Neural cell (in vitro differentiated cells): ENCODE measurements around the gene TSPAN18. TPM values are rescaled to one million over a fixed set of nuclear protein-coding genes. Genes with fewer than 3 reads are reported as not detected.

ENCODE experiments used
- H2AFZ ChIP-seq: fragments of 200-600, 300-800 bp; sonication (generic), shearing (Covaris generic); 2 replicates; pipeline ENCODE4 v1.6.0; 2014; ENCODE audit warnings: low read depth, mild to moderate bottlenecking, antibody characterized with exemption, low read length, moderate library complexity
- H3F3A ChIP-seq: fragments of 200-600 bp; shearing (Covaris generic); 2 replicates; pipeline ENCODE4 v1.6.1; 2016; ENCODE audit warnings: mild to moderate bottlenecking, moderate library complexity, mixed read lengths, antibody characterized with exemption, low read length; ENCODE audit not compliant: insufficient read depth, poor library complexity, severe bottlenecking
- H3K27ac ChIP-seq: fragments of 200-600, 300-800 bp; sonication (generic), shearing (Covaris generic); 2 replicates; pipeline ENCODE4 v1.5.1; 2014; ENCODE audit warnings: mild to moderate bottlenecking, low read length, moderate library complexity
- H3K27me3 ChIP-seq: fragments of 300-800, 200-600 bp; sonication (generic), shearing (Covaris generic); 2 replicates; pipeline ENCODE4 v1.6.0; 2014; ENCODE audit warnings: mild to moderate bottlenecking, low read depth, low read length, moderate library complexity; ENCODE audit not compliant: insufficient read depth
- H3K36me3 ChIP-seq: fragments of 300-800, 200-600 bp; sonication (generic), shearing (Covaris generic); 2 replicates; pipeline ENCODE4 v1.5.1; 2014; ENCODE audit warnings: mild to moderate bottlenecking, antibody characterized with exemption, low read length, moderate library complexity; ENCODE audit not compliant: insufficient read depth
- H3K4me2 ChIP-seq: fragments of 300-800, 200-600 bp; sonication (generic), shearing (Covaris generic); 2 replicates; pipeline ENCODE4 v1.6.0; 2014; ENCODE audit warnings: mild to moderate bottlenecking, low read length
- H3K4me3 ChIP-seq: fragments of 300-800, 200-600 bp; sonication (generic), shearing (Covaris generic); 2 replicates; pipeline ENCODE4 v1.5.1; 2014; ENCODE audit warnings: mild to moderate bottlenecking, low read length, moderate library complexity
- H3K79me2 ChIP-seq: fragments of 200-600 bp; shearing (Covaris generic); replicated peaks from 2 replicates; pipeline ENCODE4 v1.6.0; 2014; ENCODE audit warnings: mild to moderate bottlenecking, low read length, moderate library complexity; ENCODE audit not compliant: insufficient read depth
- H3K9ac ChIP-seq: fragments of 300-800, 200-600 bp; sonication (generic), shearing (Covaris generic); 2 replicates; pipeline ENCODE4 v1.6.1; 2016; ENCODE audit warnings: mild to moderate bottlenecking, low read length, mixed read lengths
- H3K9me2 ChIP-seq: fragments of 200-600 bp; shearing (Covaris generic); 2 replicates; pipeline ENCODE4 v1.6.1; 2016; ENCODE audit warnings: mild to moderate bottlenecking, low read length, mixed read lengths; ENCODE audit not compliant: insufficient read depth
- H3K9me3 ChIP-seq: fragments of 200-600, 300-800 bp; sonication (generic), shearing (Covaris generic); 2 replicates; pipeline ENCODE4 v1.6.1; 2016; ENCODE audit warnings: mild to moderate bottlenecking, mixed run types, low read length, moderate library complexity, mixed read lengths
- H4K20me1 ChIP-seq: fragments of 200-600 bp; shearing (Covaris generic); 2 replicates; pipeline ENCODE4 v1.6.1; 2016; ENCODE audit warnings: mild to moderate bottlenecking, mixed run types; ENCODE audit not compliant: insufficient read depth
- EP300 ChIP-seq: fragments of 450-650 bp; conservative IDR thresholded peaks from 2 replicates; pipeline ENCODE4 v1.6.1; 2014; ENCODE audit warnings: antibody characterized with exemption, mild to moderate bottlenecking, moderate library complexity; ENCODE audit not compliant: poor library complexity, severe bottlenecking
- EZH2 ChIP-seq: fragments of 200-600, 300-800 bp; shearing (Covaris generic), sonication (generic); IDR thresholded peaks from 2 replicates; pipeline ENCODE4 v1.6.1; 2014; ENCODE audit warnings: antibody characterized with exemption, low read length, borderline replicate concordance, mild to moderate bottlenecking; ENCODE audit not compliant: insufficient read depth, poor library complexity, severe bottlenecking
- MXI1 ChIP-seq: fragments of 450-650 bp; conservative IDR thresholded peaks from 2 replicates; pipeline ENCODE4 v1.6.1; 2014; ENCODE audit warnings: antibody characterized with exemption, mild to moderate bottlenecking; ENCODE audit not compliant: poor library complexity, severe bottlenecking
- POLR2AphosphoS5 ChIP-seq: IDR thresholded peaks from 2 replicates; pipeline ENCODE4 v1.6.1; 2012
- RAD21 ChIP-seq: fragments of 450-650 bp; conservative IDR thresholded peaks from 2 replicates; pipeline ENCODE4 v1.6.1; 2014; ENCODE audit warnings: antibody characterized with exemption, mild to moderate bottlenecking, moderate library complexity
- REST ChIP-seq: IDR thresholded peaks from 2 replicates; pipeline ENCODE4 v1.6.1; 2012; ENCODE audit warnings: borderline replicate concordance
- SMC3 ChIP-seq: fragments of 450-650 bp; conservative IDR thresholded peaks from 2 replicates; pipeline ENCODE4 v1.6.1; 2014; ENCODE audit warnings: antibody characterized with exemption, mild to moderate bottlenecking, moderate library complexity; ENCODE audit not compliant: poor library complexity
- TAF1 ChIP-seq: IDR thresholded peaks from 2 replicates; pipeline ENCODE4 v1.6.1; 2012; ENCODE audit warnings: low read depth
- polyA plus RNA-seq: library from polyadenylated mRNA; depleted of rRNA; stranded (reverse); fragments of >200 nt; gene quantifications from 2 replicates; pipeline ENCODE4 v1.2.3, GENCODE V29; 2014
- TF ChIP-seq, protein P1 (sequence below): fragments of 450-650 bp; IDR thresholded peaks from 2 replicates; pipeline ENCODE4 v1.5.1; 2014; ENCODE audit warnings: antibody characterized with exemption, mild to moderate bottlenecking, moderate library complexity; ENCODE audit not compliant: poor library complexity, severe bottlenecking

The TSPAN18 gene
- polyA plus RNA-seq, 1 donor from 2014 or later = 8.4 TPM

GRCh38 chr11:44716256-44716655 is 10.5 kb upstream of the TSPAN18 start:
- Histone ChIP-seq H3K9ac (no peak overlapping the region), H3K79me2 (no peaks in the 10 kb centered on the region), H3K4me2 (no peak overlapping the region), H3K4me3 (no peak overlapping the region), H3K9me3 (no peaks in the 10 kb centered on the region), H3K27ac (no peak overlapping the region), H3F3A (no peaks in the 10 kb centered on the region), H4K20me1 (no peaks in the 10 kb centered on the region), H2AFZ (no peak overlapping the region), H3K27me3 (no peaks in the 10 kb centered on the region), H3K9me2 (no peaks in the 10 kb centered on the region), H3K36me3 (no peaks in the 10 kb centered on the region)
- no peak for TF ChIP-seq POLR2AphosphoS5
- no peak for TF ChIP-seq EZH2
- TF ChIP-seq TAF1 = no peak
- TF ChIP-seq REST = no peak
- TF ChIP-seq RAD21 = no peak
- TF ChIP-seq, protein P1, sequence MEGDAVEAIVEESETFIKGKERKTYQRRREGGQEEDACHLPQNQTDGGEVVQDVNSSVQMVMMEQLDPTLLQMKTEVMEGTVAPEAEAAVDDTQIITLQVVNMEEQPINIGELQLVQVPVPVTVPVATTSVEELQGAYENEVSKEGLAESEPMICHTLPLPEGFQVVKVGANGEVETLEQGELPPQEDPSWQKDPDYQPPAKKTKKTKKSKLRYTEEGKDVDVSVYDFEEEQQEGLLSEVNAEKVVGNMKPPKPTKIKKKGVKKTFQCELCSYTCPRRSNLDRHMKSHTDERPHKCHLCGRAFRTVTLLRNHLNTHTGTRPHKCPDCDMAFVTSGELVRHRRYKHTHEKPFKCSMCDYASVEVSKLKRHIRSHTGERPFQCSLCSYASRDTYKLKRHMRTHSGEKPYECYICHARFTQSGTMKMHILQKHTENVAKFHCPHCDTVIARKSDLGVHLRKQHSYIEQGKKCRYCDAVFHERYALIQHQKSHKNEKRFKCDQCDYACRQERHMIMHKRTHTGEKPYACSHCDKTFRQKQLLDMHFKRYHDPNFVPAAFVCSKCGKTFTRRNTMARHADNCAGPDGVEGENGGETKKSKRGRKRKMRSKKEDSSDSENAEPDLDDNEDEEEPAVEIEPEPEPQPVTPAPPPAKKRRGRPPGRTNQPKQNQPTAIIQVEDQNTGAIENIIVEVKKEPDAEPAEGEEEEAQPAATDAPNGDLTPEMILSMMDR = no peak
- no peak for TF ChIP-seq EP300
- TF ChIP-seq SMC3 = no peak

DNA sequence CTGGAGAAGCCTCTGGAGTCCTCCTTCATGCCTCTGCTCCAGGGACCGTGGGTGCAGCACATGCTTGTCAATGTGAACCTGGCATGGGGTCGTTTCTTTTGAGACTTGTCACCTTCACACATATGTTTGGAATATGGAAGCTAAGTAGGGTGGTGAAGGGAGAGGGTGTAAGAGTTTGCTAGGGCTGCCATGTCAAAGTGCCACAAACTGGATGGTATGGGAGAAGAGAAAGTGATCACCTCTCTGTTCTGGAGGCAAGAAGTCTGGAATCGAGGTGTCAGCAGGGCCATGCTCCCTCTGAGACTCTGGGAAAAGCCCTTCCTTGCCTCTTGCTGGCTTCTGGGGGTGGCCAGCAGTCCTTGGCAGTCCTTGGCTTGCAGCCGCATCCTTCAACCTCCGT is 8.7 kb upstream of the TSPAN18 start:
- no peaks in the 10 kb centered on the region for H3K9me3 ChIP-seq
- H2AFZ ChIP-seq = no peak overlapping the region
- no peaks in the 10 kb centered on the region for H3F3A ChIP-seq
- H3K4me2 ChIP-seq = no peak overlapping the region
- no peaks in the 10 kb centered on the region for H3K9me2 ChIP-seq
- no peaks in the 10 kb centered on the region for H3K36me3 ChIP-seq
- H3K9ac ChIP-seq = no peak overlapping the region
- TF ChIP-seq EP300 = no peak
- TF ChIP-seq, protein P1 = no peak
- no peak for TF ChIP-seq TAF1
- no peak for TF ChIP-seq MXI1
- no peak for TF ChIP-seq SMC3
- TF ChIP-seq RAD21 = no peak
- TF ChIP-seq EZH2 = no peak
- no peak for TF ChIP-seq POLR2AphosphoS5
- H4K20me1 ChIP-seq = no peaks in the 10 kb centered on the region
- H3K4me3 ChIP-seq = no peak overlapping the region
- H3K27me3 ChIP-seq = no peaks in the 10 kb centered on the region
- no peaks in the 10 kb centered on the region for H3K79me2 ChIP-seq
- H3K27ac ChIP-seq = no peak overlapping the region
